ENCODE results near the gene BRD4.

The BRD4 gene

DNA sequence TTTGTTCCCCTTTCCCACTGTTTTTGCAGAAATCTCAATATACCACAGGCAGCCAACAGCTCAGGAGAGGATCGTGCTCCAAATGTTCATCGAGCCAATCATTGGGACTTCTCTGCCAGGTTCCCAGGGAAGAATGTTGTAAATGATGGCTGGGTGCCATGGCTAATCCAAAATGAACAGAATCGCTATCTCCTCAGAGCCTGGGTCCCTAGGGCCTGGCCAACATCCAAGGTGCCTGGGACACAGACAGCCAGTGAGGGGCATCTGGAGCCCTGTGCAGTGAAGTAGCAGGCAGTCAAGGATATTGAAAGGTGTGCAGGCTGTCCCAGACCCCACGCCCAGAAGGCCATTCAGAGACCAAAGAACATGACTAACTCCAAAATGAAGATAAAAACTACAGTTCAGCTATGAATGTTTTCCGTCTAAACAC is 37.8 kb downstream of the BRD4 start:
- H3K27ac ChIP-seq (ENCODE audit: low read depth, low read length), result no peak overlapping the region
- no peak for DNase-seq

GRCh38 chr19:15293781-15294491 is 38.4 kb downstream of the BRD4 start:
- H4K8ac ChIP-seq (ENCODE audit: low read depth, low read length), result no peak overlapping the region
- peaks cover 10% of the 10 kb centered on the region for H3K79me1 ChIP-seq (ENCODE audit: low read length)
- H3K4ac ChIP-seq (ENCODE audit: low read depth, low read length), result no peak overlapping the region
- H3K79me2 ChIP-seq (ENCODE audit: control insufficient read depth, insufficient read depth, low read length), result peaks cover 97% of the 10 kb centered on the region
- no peak overlapping the region for H3K56ac ChIP-seq (ENCODE audit: low read length)
- H3K4me1 ChIP-seq (ENCODE audit: control insufficient read depth, low read depth, low read length), result peaks cover 17% of the 10 kb centered on the region
- H3K9ac ChIP-seq (ENCODE audit: low read length), result no peak overlapping the region
- H3K18ac ChIP-seq (ENCODE audit: low read length), result no peak overlapping the region
- no peak overlapping the region for H4K5ac ChIP-seq (ENCODE audit: low read length)
- H2BK120ac ChIP-seq (ENCODE audit: low read depth, low read length), result no peak overlapping the region
- H2BK5ac ChIP-seq (ENCODE audit: low read length), result no peak overlapping the region
- no peak overlapping the region for H3K4me2 ChIP-seq (ENCODE audit: low read length)
- H2BK15ac ChIP-seq (replicated peaks; ENCODE audit: low read depth), result no peak overlapping the region
- H2AK5ac ChIP-seq (ENCODE audit: low read length), result no peak overlapping the region
- no peaks in the 10 kb centered on the region for H3K36me3 ChIP-seq (ENCODE audit: control insufficient read depth, insufficient read depth, low read length)
- peak; percentile 58 for DNase-seq
- peak overlapping the region; percentile 56 for H3K23ac ChIP-seq (ENCODE audit: low read length)
- no peak overlapping the region for H3K4me3 ChIP-seq (ENCODE audit: low read length)
- no peaks in the 10 kb centered on the region for H3K27me3 ChIP-seq (ENCODE audit: insufficient read depth, low read length, poor library complexity)
- no peak overlapping the region for H3K27ac ChIP-seq (ENCODE audit: low read depth, low read length)
- no CpG with 5 or more reads among the region's 10 CpGs for whole genome bisulfite sequencing (ENCODE audit: extremely low coverage, insufficient coverage, low lambda C conversion rate)

More for the DNA sequence above, 37.8 kb downstream of the BRD4 start:
- peaks cover 10% of the 10 kb centered on the region for H3K79me1 ChIP-seq (ENCODE audit: low read length)
- H2BK15ac ChIP-seq (replicated peaks; ENCODE audit: low read depth), result no peak overlapping the region
- H4K8ac ChIP-seq (ENCODE audit: low read depth, low read length), result no peak overlapping the region
- no peak overlapping the region for H3K18ac ChIP-seq (ENCODE audit: low read length)
- H3K79me2 ChIP-seq (ENCODE audit: control insufficient read depth, insufficient read depth, low read length), result peaks cover 98% of the 10 kb centered on the region
- no peak overlapping the region for H3K4me2 ChIP-seq (ENCODE audit: low read length)
- H3K56ac ChIP-seq (ENCODE audit: low read length), result no peak overlapping the region
- H2BK5ac ChIP-seq (ENCODE audit: low read length), result no peak overlapping the region
- no peak overlapping the region for H4K5ac ChIP-seq (ENCODE audit: low read length)
- no CpG with 5 or more reads among the region's 5 CpGs for WGBS (ENCODE audit: extremely low coverage, insufficient coverage, low lambda C conversion rate)
- H3K4ac ChIP-seq (ENCODE audit: low read depth, low read length), result no peak overlapping the region
- H3K27me3 ChIP-seq (ENCODE audit: insufficient read depth, low read length, poor library complexity), result no peaks in the 10 kb centered on the region
- H3K4me3 ChIP-seq (ENCODE audit: low read length), result no peak overlapping the region
- no peak overlapping the region for H3K9ac ChIP-seq (ENCODE audit: low read length)
- H2AK5ac ChIP-seq (ENCODE audit: low read length), result no peak overlapping the region
- peaks cover 22% of the 10 kb centered on the region for H3K4me1 ChIP-seq (ENCODE audit: control insufficient read depth, low read depth, low read length)
- peak overlapping the region; percentile 56 for H3K23ac ChIP-seq (ENCODE audit: low read length)
- no peak overlapping the region for H2BK120ac ChIP-seq (ENCODE audit: low read depth, low read length)
- no peaks in the 10 kb centered on the region for H3K36me3 ChIP-seq (ENCODE audit: control insufficient read depth, insufficient read depth, low read length)

GRCh38 chr19:15292847-15293582 is 39.3 kb downstream of the BRD4 start:
- Histone ChIP-seq H3K4me2 (ENCODE audit: low read length) (no peak overlapping the region), H2AK5ac (ENCODE audit: low read length) (no peak overlapping the region), H3K23ac (ENCODE audit: low read length) (no peak overlapping the region), H3K18ac (ENCODE audit: low read length) (no peak overlapping the region), H3K56ac (ENCODE audit: low read length) (no peak overlapping the region), H3K79me2 (ENCODE audit: control insufficient read depth, insufficient read depth, low read length) (peaks cover 97% of the 10 kb centered on the region), H3K4me1 (ENCODE audit: control insufficient read depth, low read depth, low read length) (peaks cover 15% of the 10 kb centered on the region), H4K8ac (ENCODE audit: low read depth, low read length) (no peak overlapping the region), H3K79me1 (ENCODE audit: low read length) (peaks cover 10% of the 10 kb centered on the region), H2BK5ac (ENCODE audit: low read length) (no peak overlapping the region), H4K5ac (ENCODE audit: low read length) (no peak overlapping the region), H3K36me3 (ENCODE audit: control insufficient read depth, insufficient read depth, low read length) (no peaks in the 10 kb centered on the region), H3K27me3 (ENCODE audit: insufficient read depth, low read length, poor library complexity) (no peaks in the 10 kb centered on the region), H3K4ac (ENCODE audit: low read depth, low read length) (no peak overlapping the region), H3K4me3 (ENCODE audit: low read length) (no peak overlapping the region), H3K27ac (ENCODE audit: low read depth, low read length) (no peak overlapping the region), H2BK15ac (replicated peaks; ENCODE audit: low read depth) (no peak overlapping the region), H3K9ac (ENCODE audit: low read length) (no peak overlapping the region), H2BK120ac (ENCODE audit: low read depth, low read length) (no peak overlapping the region)
- no peak for DNase-seq
- WGBS (ENCODE audit: extremely low coverage, insufficient coverage, low lambda C conversion rate), result no CpG with 5 or more reads among the region's 11 CpGs

DNA sequence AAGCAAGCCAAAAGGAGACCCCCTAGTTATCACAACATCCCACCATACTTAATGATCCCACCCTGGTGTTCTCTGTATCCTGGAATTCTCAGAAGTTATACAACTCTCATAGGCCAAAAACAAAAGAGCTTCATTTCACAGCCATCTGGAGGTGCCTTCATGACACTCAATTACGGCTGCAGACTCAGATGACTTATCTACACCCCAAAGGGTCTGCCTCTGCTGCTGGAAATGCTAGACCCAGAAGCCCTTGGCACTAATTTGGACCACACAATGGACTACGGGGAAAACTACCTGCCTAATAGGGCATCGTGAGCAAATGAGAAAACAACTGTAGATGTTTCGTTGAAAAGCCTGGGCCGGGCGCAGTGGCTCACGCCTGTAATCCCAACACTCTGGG is 40.2 kb downstream of the BRD4 start:
- no CpG with 5 or more reads among the region's 7 CpGs for WGBS (ENCODE audit: extremely low coverage, insufficient coverage, low lambda C conversion rate)
- Histone ChIP-seq H3K9ac (ENCODE audit: low read length) (no peak overlapping the region), H3K4me1 (ENCODE audit: control insufficient read depth, low read depth, low read length) (peaks cover 12% of the 10 kb centered on the region), H3K4me2 (ENCODE audit: low read length) (no peak overlapping the region), H3K36me3 (ENCODE audit: control insufficient read depth, insufficient read depth, low read length) (no peaks in the 10 kb centered on the region), H2AK5ac (ENCODE audit: low read length) (no peak overlapping the region), H3K23ac (ENCODE audit: low read length) (no peak overlapping the region), H3K4ac (ENCODE audit: low read depth, low read length) (no peak overlapping the region), H3K4me3 (ENCODE audit: low read length) (no peak overlapping the region), H3K79me1 (ENCODE audit: low read length) (peaks cover 10% of the 10 kb centered on the region), H4K5ac (ENCODE audit: low read length) (no peak overlapping the region), H3K27me3 (ENCODE audit: insufficient read depth, low read length, poor library complexity) (no peaks in the 10 kb centered on the region), H4K8ac (ENCODE audit: low read depth, low read length) (no peak overlapping the region), H3K18ac (ENCODE audit: low read length) (no peak overlapping the region), H2BK120ac (ENCODE audit: low read depth, low read length) (no peak overlapping the region), H3K79me2 (ENCODE audit: control insufficient read depth, insufficient read depth, low read length) (peaks cover 97% of the 10 kb centered on the region), H2BK5ac (ENCODE audit: low read length) (no peak overlapping the region), H3K56ac (ENCODE audit: low read length) (no peak overlapping the region), H3K27ac (ENCODE audit: low read depth, low read length) (no peak overlapping the region), H2BK15ac (replicated peaks; ENCODE audit: low read depth) (no peak overlapping the region)
- no peak for DNase-seq

- Histone ChIP-seq H3K56ac (ENCODE audit: low read length) (no peak overlapping the region), H3K4ac (ENCODE audit: low read depth, low read length) (no peak overlapping the region), H4K8ac (ENCODE audit: low read depth, low read length) (no peak overlapping the region), H3K4me3 (ENCODE audit: low read length) (no peak overlapping the region), H3K9ac (ENCODE audit: low read length) (no peak overlapping the region), H2BK120ac (ENCODE audit: low read depth, low read length) (no peak overlapping the region), H3K4me2 (ENCODE audit: low read length) (no peak overlapping the region), H2BK15ac (replicated peaks; ENCODE audit: low read depth) (no peak overlapping the region), H3K27me3 (ENCODE audit: insufficient read depth, low read length, poor library complexity) (no peaks in the 10 kb centered on the region), H3K23ac (ENCODE audit: low read length) (no peak overlapping the region), H3K4me1 (ENCODE audit: control insufficient read depth, low read depth, low read length) (peaks cover 12% of the 10 kb centered on the region), H3K79me2 (ENCODE audit: control insufficient read depth, insufficient read depth, low read length) (peaks cover 96% of the 10 kb centered on the region), H3K27ac (ENCODE audit: low read depth, low read length) (no peak overlapping the region), H3K79me1 (ENCODE audit: low read length) (peaks cover 10% of the 10 kb centered on the region), H4K5ac (ENCODE audit: low read length) (no peak overlapping the region), H3K18ac (ENCODE audit: low read length) (no peak overlapping the region), H3K36me3 (ENCODE audit: control insufficient read depth, insufficient read depth, low read length) (no peaks in the 10 kb centered on the region), H2AK5ac (ENCODE audit: low read length) (no peak overlapping the region), H2BK5ac (ENCODE audit: low read length) (no peak overlapping the region)
- no peak for DNase-seq
- WGBS (ENCODE audit: extremely low coverage, insufficient coverage, low lambda C conversion rate), result no CpG with 5 or more reads among the region's 4 CpGs
Observed at GRCh38 chr19:15291548-15292021, 40.8 kb downstream of the BRD4 start.
